CD4-positive, CD25-positive, alpha-beta regulatory T cell (primary cell): Measurements from ENCODE around the gene RAB20. TPM values are rescaled to one million over a fixed set of nuclear protein-coding genes. Genes with fewer than 3 reads are reported as not detected.

Experiments
- ATAC-seq, 2 donors: fragments of 150-1000 bp; cut with Tn5 transposase; one replicate each; pipeline ENCODE4 v1.10.0; 2021; ENCODE audit warnings: low read depth in 2 of 2, moderate number of reproducible peaks in 2 of 2, moderate library complexity in 1 of 2
- DNase-seq, 3 donors: peaks; one replicate each; pipeline versions ENCODE4 v3.0.0 to v3.0.0-alpha.2; 2012 to 2022; ENCODE audit warnings: mixed read lengths in 1 of 3
- H3K27ac ChIP-seq: one replicate; pipeline ENCODE4 v1.7.0; 2013; ENCODE audit warnings: mild to moderate bottlenecking, low read length; ENCODE audit not compliant: insufficient read depth, poor library complexity, severe bottlenecking
- H3K27me3 ChIP-seq: one replicate; pipeline ENCODE4 v1.7.0; 2013; ENCODE audit warnings: low read length; ENCODE audit not compliant: control insufficient read depth, insufficient read depth
- H3K36me3 ChIP-seq: one replicate; pipeline ENCODE4 v1.7.0; 2013; ENCODE audit warnings: mild to moderate bottlenecking, low read length, moderate library complexity; ENCODE audit not compliant: control insufficient read depth, insufficient read depth
- H3K4me1 ChIP-seq: 2 replicates; pipeline ENCODE4 v1.7.0; 2013; ENCODE audit warnings: mild to moderate bottlenecking, low read length; ENCODE audit not compliant: insufficient read depth, control insufficient read depth, poor library complexity, severe bottlenecking
- H3K4me3 ChIP-seq: one replicate; pipeline ENCODE4 v1.7.0; 2013; ENCODE audit warnings: low read depth, mild to moderate bottlenecking, low read length, moderate library complexity
- H3K9me3 ChIP-seq, 2 experiments: 1 replicate in 1 of 2; 2 replicates in 1 of 2; pipeline ENCODE4 v1.7.0; 2013; ENCODE audit warnings: low read length in 2 of 2, mild to moderate bottlenecking in 1 of 2, moderate library complexity in 1 of 2; ENCODE audit not compliant: control insufficient read depth in 2 of 2
- H3K27ac Mint-ChIP-seq, 3 donors: one replicate each; pipeline ENCODE4 v1.8.0; 2020 to 2022; ENCODE audit warnings: mild to moderate bottlenecking in 3 of 3, mixed read lengths in 3 of 3, moderate library complexity in 2 of 3
- H3K27me3 Mint-ChIP-seq: one replicate; pipeline ENCODE4 v1.8.0; 2022; ENCODE audit warnings: mild to moderate bottlenecking, mixed read lengths
- H3K36me3 Mint-ChIP-seq: one replicate; pipeline ENCODE4 v1.8.0; 2020; ENCODE audit warnings: mixed read lengths
- H3K4me1 Mint-ChIP-seq, 4 donors: one replicate each; pipeline ENCODE4 v1.8.0; 2020 to 2022; ENCODE audit warnings: mixed read lengths in 4 of 4, mild to moderate bottlenecking in 1 of 4
- H3K4me3 Mint-ChIP-seq, 4 donors: one replicate each; pipeline ENCODE4 v1.8.0; 2020 to 2022; ENCODE audit warnings: mild to moderate bottlenecking in 4 of 4, mixed read lengths in 4 of 4, moderate library complexity in 3 of 4
- H3K9me3 Mint-ChIP-seq, 7 donors: one replicate each; pipeline ENCODE4 v1.8.0; 2020 to 2022; ENCODE audit warnings: mixed read lengths in 7 of 7, mild to moderate bottlenecking in 3 of 7, moderate library complexity in 2 of 7
- polyA plus RNA-seq, 4 donors: library from polyadenylated mRNA; unstranded; fragments of 300-500 nt; fragmentation: Illumina TruSeq; gene quantifications; one replicate each; pipeline ENCODE4 v1.2.3, GENCODE V29; 2021
- total RNA-seq: library from RNA; stranded (reverse); gene quantifications from one replicate; pipeline ENCODE4 v1.2.3, GENCODE V29; 2022

The RAB20 gene
- total and polyA plus RNA-seq, 5 donors from 2014 or later = 1.2 to 4.7 (median 2.4) TPM; not detected in 1

GRCh38 chr13:110541526-110541920, 20.0 kb downstream of the RAB20 start:
- Mint-ChIP-seq H3K36me3 (peaks cover 4% of the 10 kb centered on the region), H3K27me3 (peaks cover 14% of the 10 kb centered on the region), H3K4me1 (peaks cover 0 to 7% (median under 1%) of the 10 kb centered on the region in 4 donors), H3K9me3 (no peaks in the 10 kb centered on the region), H3K27ac (no peak overlapping the region), H3K4me3 (no peak overlapping the region)
- ATAC-seq (no peak), DNase-seq (no peak)
- Histone ChIP-seq H3K27me3 (no peaks in the 10 kb centered on the region), H3K9me3 (no peaks in the 10 kb centered on the region), H3K27ac (no peak overlapping the region), H3K4me1 (no peaks in the 10 kb centered on the region), H3K4me3 (no peak overlapping the region), H3K36me3 (no peaks in the 10 kb centered on the region)

- peaks cover 14% of the 10 kb centered on the region for H3K27me3 Mint-ChIP-seq
- ATAC-seq (no peak), DNase-seq (no peak)
- Histone ChIP-seq H3K4me3 (no peak overlapping the region), H3K27me3 (no peaks in the 10 kb centered on the region), H3K36me3 (no peaks in the 10 kb centered on the region), H3K9me3 (no peaks in the 10 kb centered on the region), H3K27ac (no peak overlapping the region), H3K4me1 (no peaks in the 10 kb centered on the region)
- H3K27ac Mint-ChIP-seq = no peak overlapping the region
- H3K9me3 Mint-ChIP-seq = no peaks in the 10 kb centered on the region
- no peak overlapping the region for H3K4me3 Mint-ChIP-seq
- peaks cover 0 to 7% (median 3%) of the 10 kb centered on the region in 4 donors for H3K4me1 Mint-ChIP-seq
- H3K36me3 Mint-ChIP-seq = peaks cover 4% of the 10 kb centered on the region
Observed at GRCh38 chr13:110540871-110541525, 20.5 kb downstream of the RAB20 start.

DNA sequence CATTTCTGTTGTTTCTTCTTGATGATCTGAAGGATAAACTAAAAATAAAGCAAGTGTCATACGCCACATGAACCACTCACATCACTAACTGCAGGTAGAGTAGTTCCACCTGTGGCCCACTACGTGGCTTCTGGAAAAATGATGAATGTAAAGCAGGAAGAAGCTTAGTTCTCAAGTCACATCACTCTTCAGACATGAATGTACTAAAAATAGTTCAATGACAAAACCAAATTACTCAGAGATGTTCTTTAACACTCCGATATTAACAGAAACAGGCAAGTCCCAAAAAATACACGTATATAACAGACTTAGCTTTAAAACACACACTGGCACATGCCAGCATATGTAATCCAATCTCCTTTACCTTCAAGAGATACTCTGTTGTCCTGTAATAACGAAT, 21.6 kb downstream of the RAB20 start:
- H3K27ac Mint-ChIP-seq = no peak overlapping the region
- no peak for ATAC-seq

DNA sequence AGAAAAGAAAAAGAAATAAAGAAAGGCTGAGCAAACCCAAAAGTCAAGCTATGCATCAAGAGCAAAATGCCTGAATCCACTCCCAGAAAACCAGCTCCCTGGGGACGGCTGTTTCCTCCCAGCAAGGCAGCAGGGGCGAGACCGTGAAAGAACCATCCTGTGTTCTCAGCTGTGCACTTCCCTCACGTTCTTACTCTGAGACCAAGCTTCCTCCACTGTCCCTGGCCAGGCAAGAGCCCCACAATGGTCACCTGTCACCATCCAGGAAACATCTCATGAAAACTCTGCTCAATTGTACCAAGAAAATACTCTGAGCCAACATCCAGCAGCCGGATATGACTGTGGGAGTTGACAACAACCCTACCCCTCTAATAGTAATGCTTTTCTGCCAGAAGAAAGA, 22.9 kb downstream of the RAB20 start:
- H3K9me3 Mint-ChIP-seq = no peaks in the 10 kb centered on the region
- H3K4me3 Mint-ChIP-seq = no peak overlapping the region
- H3K4me1 ChIP-seq = no peaks in the 10 kb centered on the region
- H3K9me3 ChIP-seq = no peaks in the 10 kb centered on the region
- no peak overlapping the region for H3K4me3 ChIP-seq
- H3K27me3 ChIP-seq = no peaks in the 10 kb centered on the region
- DNase-seq (peak in 1 of 3 donors; percentile 23), ATAC-seq (no peak)
- no peaks in the 10 kb centered on the region for H3K36me3 Mint-ChIP-seq
- H3K4me1 Mint-ChIP-seq = peaks cover 0 to 6% (median 3%) of the 10 kb centered on the region in 4 donors
- H3K27me3 Mint-ChIP-seq = peaks cover 13% of the 10 kb centered on the region
- H3K27ac ChIP-seq = no peak overlapping the region
- H3K36me3 ChIP-seq = no peaks in the 10 kb centered on the region
- no peak overlapping the region for H3K27ac Mint-ChIP-seq

More for the DNA sequence above, 21.6 kb downstream of the RAB20 start:
- DNase-seq = no peak
- no peaks in the 10 kb centered on the region for H3K27me3 ChIP-seq
- H3K27ac ChIP-seq = no peak overlapping the region
- Mint-ChIP-seq H3K4me3 (no peak overlapping the region), H3K36me3 (no peaks in the 10 kb centered on the region), H3K27me3 (peaks cover 14% of the 10 kb centered on the region), H3K4me1 (peaks cover 0 to 7% (median 3%) of the 10 kb centered on the region in 4 donors), H3K9me3 (no peaks in the 10 kb centered on the region)
- H3K9me3 ChIP-seq = no peaks in the 10 kb centered on the region
- H3K36me3 ChIP-seq = no peaks in the 10 kb centered on the region
- no peaks in the 10 kb centered on the region for H3K4me1 ChIP-seq
- no peak overlapping the region for H3K4me3 ChIP-seq

- Mint-ChIP-seq H3K27me3 (no peaks in the 10 kb centered on the region), H3K9me3 (peaks cover 0 to 2% (median 0%) of the 10 kb centered on the region in 7 donors), H3K4me3 (no peak overlapping the region), H3K4me1 (peaks cover 0 to 6% (median 3%) of the 10 kb centered on the region in 4 donors), H3K27ac (peak overlapping the region in 1 of 3 donors; percentile 49), H3K36me3 (no peaks in the 10 kb centered on the region)
- DNase-seq (no peak), ATAC-seq (peak in 1 of 2 donors; percentile 37)
- Histone ChIP-seq H3K27ac (no peak overlapping the region), H3K9me3 (no peaks in the 10 kb centered on the region), H3K4me3 (no peak overlapping the region), H3K27me3 (no peaks in the 10 kb centered on the region), H3K36me3 (no peaks in the 10 kb centered on the region), H3K4me1 (no peaks in the 10 kb centered on the region)
Observed at GRCh38 chr13:110536006-110536693, 25.4 kb downstream of the RAB20 start.

- H3K36me3 ChIP-seq = no peaks in the 10 kb centered on the region
- Mint-ChIP-seq H3K27me3 (no peaks in the 10 kb centered on the region), H3K4me3 (no peak overlapping the region), H3K27ac (no peak overlapping the region), H3K9me3 (peaks cover 0 to 2% (median 0%) of the 10 kb centered on the region in 7 donors), H3K4me1 (peaks cover 0 to 6% (median 3%) of the 10 kb centered on the region in 4 donors), H3K36me3 (no peaks in the 10 kb centered on the region)
- no peaks in the 10 kb centered on the region for H3K4me1 ChIP-seq
- ATAC-seq (no peak), DNase-seq (no peak)
- H3K27me3 ChIP-seq = no peaks in the 10 kb centered on the region
- H3K4me3 ChIP-seq = no peak overlapping the region
- no peaks in the 10 kb centered on the region for H3K9me3 ChIP-seq
- no peak overlapping the region for H3K27ac ChIP-seq
Observed at GRCh38 chr13:110535526-110535925, 26.0 kb downstream of the RAB20 start.

GRCh38 chr13:110533771-110534670, 27.5 kb downstream of the RAB20 start:
- no peaks in the 10 kb centered on the region for H3K4me1 ChIP-seq
- Mint-ChIP-seq H3K27me3 (no peaks in the 10 kb centered on the region), H3K27ac (no peak overlapping the region), H3K9me3 (peaks cover 0 to 2% (median 0%) of the 10 kb centered on the region in 7 donors), H3K36me3 (no peaks in the 10 kb centered on the region), H3K4me3 (no peak overlapping the region), H3K4me1 (peaks cover 0 to 6% (median 3%) of the 10 kb centered on the region in 4 donors)
- no peaks in the 10 kb centered on the region for H3K9me3 ChIP-seq
- H3K36me3 ChIP-seq = no peaks in the 10 kb centered on the region
- DNase-seq (no peak), ATAC-seq (no peak)
- H3K27me3 ChIP-seq = no peaks in the 10 kb centered on the region
- H3K27ac ChIP-seq = no peak overlapping the region
- no peak overlapping the region for H3K4me3 ChIP-seq
